ENCODE measurements around the gene TEP1.

The TEP1 gene

DNA sequence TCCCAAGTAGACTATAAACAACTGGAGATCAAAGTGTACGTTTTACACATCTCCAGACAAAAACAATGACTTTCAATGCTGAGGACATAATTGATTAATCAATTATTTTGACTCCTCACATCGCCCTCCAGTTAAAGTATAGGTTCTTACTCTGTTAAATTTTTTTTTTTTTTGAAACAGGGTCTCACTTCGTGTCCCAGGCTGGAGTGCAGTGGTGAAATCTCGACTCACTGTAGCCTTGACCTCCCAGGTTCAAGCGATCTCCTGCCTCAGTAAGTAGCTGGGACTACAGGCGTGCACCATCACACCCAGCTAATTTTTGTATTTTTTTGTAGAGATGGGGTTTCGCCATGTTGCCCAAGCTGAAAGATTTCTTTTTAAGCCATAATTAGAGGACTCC is 79.3 kb downstream of the TEP1 start:
- TF ChIP-seq, protein P1, sequence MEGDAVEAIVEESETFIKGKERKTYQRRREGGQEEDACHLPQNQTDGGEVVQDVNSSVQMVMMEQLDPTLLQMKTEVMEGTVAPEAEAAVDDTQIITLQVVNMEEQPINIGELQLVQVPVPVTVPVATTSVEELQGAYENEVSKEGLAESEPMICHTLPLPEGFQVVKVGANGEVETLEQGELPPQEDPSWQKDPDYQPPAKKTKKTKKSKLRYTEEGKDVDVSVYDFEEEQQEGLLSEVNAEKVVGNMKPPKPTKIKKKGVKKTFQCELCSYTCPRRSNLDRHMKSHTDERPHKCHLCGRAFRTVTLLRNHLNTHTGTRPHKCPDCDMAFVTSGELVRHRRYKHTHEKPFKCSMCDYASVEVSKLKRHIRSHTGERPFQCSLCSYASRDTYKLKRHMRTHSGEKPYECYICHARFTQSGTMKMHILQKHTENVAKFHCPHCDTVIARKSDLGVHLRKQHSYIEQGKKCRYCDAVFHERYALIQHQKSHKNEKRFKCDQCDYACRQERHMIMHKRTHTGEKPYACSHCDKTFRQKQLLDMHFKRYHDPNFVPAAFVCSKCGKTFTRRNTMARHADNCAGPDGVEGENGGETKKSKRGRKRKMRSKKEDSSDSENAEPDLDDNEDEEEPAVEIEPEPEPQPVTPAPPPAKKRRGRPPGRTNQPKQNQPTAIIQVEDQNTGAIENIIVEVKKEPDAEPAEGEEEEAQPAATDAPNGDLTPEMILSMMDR (IDR thresholded peaks at IDR 0.05; ENCODE audit: insufficient read depth, low read length, missing control alignments), result no peak
- no peak for DNase-seq (ENCODE audit: low read depth, low spot score)
- H3K4me3 ChIP-seq (ENCODE audit: low read depth, low read length), result no peak overlapping the region
- ChIA-PET CTCF (interaction anchor here (0.9 to 10.6 kb wide), 6 partner anchors 10 to 357 kb away, joined by 3 to 161 read pairs (median 35); partner anchors contain the start of genes PARP2, RNASE4 and TTC5), POLR2A (interaction anchor here (0.7 to 2.4 kb wide), 2 partner anchors 9 to 75 kb away, joined by 7 to 17 read pairs; partner anchors contain the start of gene PARP2)

GRCh38 chr14:20333494-20333841 is 79.8 kb downstream of the TEP1 start:
- ChIA-PET CTCF (interaction anchor here (0.9 to 10.6 kb wide), 6 partner anchors 10 to 357 kb away, joined by 3 to 161 read pairs (median 35); partner anchors contain the start of genes PARP2, RNASE4 and TTC5), POLR2A (interaction anchor here (2.4 kb wide), 1 partner anchor 10 kb away, joined by 17 read pairs; the partner anchor contains the start of gene PARP2)
- peak overlapping the region; percentile 76 for H3K4me3 ChIP-seq (ENCODE audit: low read depth, low read length)
- DNase-seq (ENCODE audit: low read depth, low spot score), result no peak
- TF ChIP-seq, protein P1 (IDR thresholded peaks at IDR 0.05; ENCODE audit: insufficient read depth, low read length, missing control alignments), result no peak

DNA sequence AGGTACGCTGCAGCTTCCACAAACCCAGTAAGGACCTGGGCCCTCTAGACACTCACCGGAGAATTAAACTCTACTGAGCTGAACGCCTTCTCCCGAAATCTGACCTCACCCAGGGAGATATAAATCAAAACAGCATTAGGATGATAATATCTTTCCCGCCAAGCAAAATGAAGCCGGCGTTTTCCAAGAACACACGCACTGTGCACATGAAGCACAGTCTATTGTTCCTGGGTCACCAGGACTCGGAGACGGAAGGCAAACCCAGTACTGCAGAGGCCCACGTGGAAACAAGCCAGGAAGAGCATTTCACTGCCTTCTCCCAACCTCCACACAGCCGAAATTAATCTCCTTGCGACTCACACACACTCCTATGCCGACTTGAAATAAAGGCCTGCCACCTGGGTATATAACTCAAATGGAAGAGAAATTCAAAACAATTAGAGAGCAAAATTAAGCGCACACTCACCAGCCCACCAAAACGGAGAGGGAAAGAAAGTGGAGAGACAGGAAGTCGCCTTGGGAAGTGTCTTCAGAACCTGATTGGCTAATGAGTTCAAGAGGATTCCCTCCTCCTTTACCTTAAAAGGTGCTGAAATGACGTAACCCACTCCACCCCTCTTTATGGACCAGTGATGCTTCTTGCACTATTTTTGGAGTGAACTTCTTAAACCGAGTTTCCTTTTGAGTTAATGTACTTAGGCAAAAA is 80.4 kb downstream of the TEP1 start, which contains the start of gene CCNB1IP1:
CCNB1IP1 (minus strand) TSS at position 492 of the 706 bp plus-strand sequence. CDS start 16,756 bp downstream, outside the sequence.
- H3K4me3 ChIP-seq (ENCODE audit: low read depth, low read length), result peak within 1 kb of the TSS; percentile 76
- CTCF ChIA-PET, result interaction anchor here (1.2 to 10.6 kb wide), 7 partner anchors 11 to 358 kb away, joined by 3 to 161 read pairs (median 11); partner anchors contain the start of genes PARP2 and TTC5
- POLR2A ChIA-PET, result interaction anchor here (2.4 kb wide), 1 partner anchor 10 kb away, joined by 17 read pairs; the partner anchor contains the start of gene PARP2
- TF ChIP-seq, protein P1 (IDR thresholded peaks at IDR 0.05; ENCODE audit: insufficient read depth, low read length, missing control alignments), result no peak
- peak; percentile 67 for DNase-seq (ENCODE audit: low read depth, low spot score)

DNA sequence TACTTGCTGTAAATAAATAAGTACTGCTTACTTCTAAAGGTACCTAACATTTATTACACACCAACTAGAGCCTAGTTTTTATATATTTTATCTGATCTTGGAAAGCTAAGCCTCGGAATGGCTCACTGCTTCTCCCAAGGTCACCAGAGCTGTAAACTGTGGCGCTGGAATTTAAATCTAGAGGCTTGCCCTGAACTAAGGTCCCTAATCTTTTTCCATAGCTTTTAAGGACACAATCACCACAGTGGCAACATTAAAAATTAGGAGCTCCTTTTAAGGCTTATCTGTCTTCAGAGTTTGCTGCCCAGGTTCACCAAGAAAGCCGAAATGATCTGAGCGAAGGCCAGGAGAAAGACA is 80.9 kb downstream of the TEP1 start:
- CTCF ChIA-PET, result interaction anchor here (1.5 to 10.6 kb wide), 6 partner anchors 11 to 276 kb away, joined by 5 to 161 read pairs (median 35); partner anchors contain the start of genes PARP2 and TTC5
- POLR2A ChIA-PET, result interaction anchor here (2.4 kb wide), 1 partner anchor 11 kb away, joined by 17 read pairs; the partner anchor contains the start of gene PARP2
- peak overlapping the region; percentile 76 for H3K4me3 ChIP-seq (ENCODE audit: low read depth, low read length)
- no peak for DNase-seq (ENCODE audit: low read depth, low spot score)
- TF ChIP-seq, protein P1 (IDR thresholded peaks at IDR 0.05; ENCODE audit: insufficient read depth, low read length, missing control alignments), result no peak

DNA sequence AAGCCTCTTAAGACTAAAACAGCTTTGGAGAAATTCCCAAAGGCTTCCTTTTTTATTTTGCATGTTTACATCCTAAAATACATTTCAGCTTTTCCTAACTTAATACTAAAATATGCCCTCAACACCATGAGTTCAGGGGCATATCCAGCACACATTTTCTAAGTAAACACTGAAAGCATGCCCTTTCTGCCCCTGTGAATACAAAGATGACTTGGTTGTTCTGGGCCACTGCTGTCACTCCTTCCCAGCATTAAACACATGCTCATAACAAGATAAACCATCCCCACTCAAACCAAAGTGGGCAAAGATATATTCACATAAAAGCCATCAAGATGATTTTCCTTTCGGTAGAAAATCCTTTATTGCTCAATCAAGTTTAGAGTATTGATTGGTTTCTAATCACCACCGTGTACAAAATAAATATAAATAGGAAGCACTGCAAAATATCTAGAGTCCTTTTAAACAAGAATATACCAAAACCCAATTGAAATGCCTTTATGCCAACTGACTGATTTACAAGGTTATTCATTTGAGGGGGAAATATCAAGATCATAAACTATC is 82.2 kb downstream of the TEP1 start:
- no peak for DNase-seq (ENCODE audit: low read depth, low spot score)
- ChIA-PET CTCF (interaction anchor here (1.0 to 10.6 kb wide), 7 partner anchors 12 to 277 kb away, joined by 3 to 161 read pairs (median 11); partner anchors contain the start of genes PARP2 and TTC5), POLR2A (no interaction called here)
- TF ChIP-seq, protein P1 (IDR thresholded peaks at IDR 0.05; ENCODE audit: insufficient read depth, low read length, missing control alignments), result no peak
- H3K4me3 ChIP-seq (ENCODE audit: low read depth, low read length), result no peak overlapping the region

DNA sequence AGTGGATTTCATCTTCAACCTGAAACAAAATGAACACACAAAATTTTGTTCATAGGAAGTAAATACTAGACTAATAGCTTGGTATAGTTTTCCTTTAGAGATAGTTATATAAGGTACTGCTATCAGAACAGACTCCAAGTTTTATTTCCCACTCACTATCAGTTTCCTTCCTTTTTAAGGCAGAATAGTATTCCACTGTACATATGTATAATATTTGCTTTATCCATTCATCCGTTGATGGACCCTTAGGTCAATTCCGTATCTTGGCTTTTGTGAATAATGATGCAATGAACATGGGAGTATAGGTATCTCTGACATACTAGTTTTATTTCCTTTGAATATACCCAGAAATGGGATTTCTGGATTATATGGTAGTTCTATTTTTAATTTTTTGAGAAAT is 83.9 kb downstream of the TEP1 start:
- no peak overlapping the region for H3K4me3 ChIP-seq (ENCODE audit: low read depth, low read length)
- CTCF ChIA-PET, result interaction anchor here (0.7 to 10.6 kb wide), 14 partner anchors 9 to 1198 kb away, joined by 3 to 161 read pairs (median 15); partner anchors contain the start of genes ANG, PARP2, TEP1 and TTC5
- POLR2A ChIA-PET, result no interaction called here
- no peak for DNase-seq (ENCODE audit: low read depth, low spot score)
- TF ChIP-seq, protein P1 (IDR thresholded peaks at IDR 0.05; ENCODE audit: insufficient read depth, low read length, missing control alignments), result no peak

Measured in AG04449 (cell line).